Measurements from ENCODE around the gene OTULIN.

DNA sequence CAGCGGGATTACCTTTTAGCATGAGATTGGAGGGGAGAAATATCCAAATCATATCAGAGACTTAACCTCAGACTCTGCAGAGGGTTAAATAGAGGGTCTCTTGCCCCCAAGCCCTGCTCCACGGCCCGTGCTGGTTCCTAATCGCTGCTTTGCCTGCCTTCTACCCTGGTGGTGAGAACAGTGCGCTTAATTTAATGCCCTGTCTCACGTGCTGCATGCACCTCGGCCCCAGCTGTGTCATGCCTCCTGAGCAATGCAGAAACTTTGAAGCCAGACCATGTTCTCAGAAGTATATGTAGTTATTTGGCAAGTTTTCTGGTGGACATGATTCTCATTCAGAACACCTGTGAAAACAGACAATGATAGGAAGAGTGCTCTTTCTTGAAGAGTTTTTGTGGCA lies 1.4 kb downstream of the OTULIN start:
- TF ChIP-seq JUND (IDR thresholded peaks at IDR 0.05) (no peak), EGR1 (IDR thresholded peaks at IDR 0.05; ENCODE audit: low read depth in 2 of 2) (no peak), RXRA (IDR thresholded peaks at IDR 0.05) (peak in 1 of 2 donors; percentile 14), NR2F2 (IDR thresholded peaks at IDR 0.05) (no peak), YY1 (IDR thresholded peaks at IDR 0.05) (peak; percentile 6), RAD21 (IDR thresholded peaks at IDR 0.05) (no peak), TAF1 (conservative IDR thresholded peaks at IDR 0.05) (no peak), SP1 (IDR thresholded peaks at IDR 0.05) (no peak), FOXA1 (IDR thresholded peaks at IDR 0.05) (no peak), GABPA (IDR thresholded peaks at IDR 0.05 in 1 of 2, conservative IDR thresholded peaks at IDR 0.05 in 1 of 2) (no peak)
- TF ChIP-seq, protein P1, sequence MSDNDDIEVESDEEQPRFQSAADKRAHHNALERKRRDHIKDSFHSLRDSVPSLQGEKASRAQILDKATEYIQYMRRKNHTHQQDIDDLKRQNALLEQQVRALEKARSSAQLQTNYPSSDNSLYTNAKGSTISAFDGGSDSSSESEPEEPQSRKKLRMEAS (IDR thresholded peaks at IDR 0.05), result peak; percentile 89
- TF ChIP-seq, protein P2, sequence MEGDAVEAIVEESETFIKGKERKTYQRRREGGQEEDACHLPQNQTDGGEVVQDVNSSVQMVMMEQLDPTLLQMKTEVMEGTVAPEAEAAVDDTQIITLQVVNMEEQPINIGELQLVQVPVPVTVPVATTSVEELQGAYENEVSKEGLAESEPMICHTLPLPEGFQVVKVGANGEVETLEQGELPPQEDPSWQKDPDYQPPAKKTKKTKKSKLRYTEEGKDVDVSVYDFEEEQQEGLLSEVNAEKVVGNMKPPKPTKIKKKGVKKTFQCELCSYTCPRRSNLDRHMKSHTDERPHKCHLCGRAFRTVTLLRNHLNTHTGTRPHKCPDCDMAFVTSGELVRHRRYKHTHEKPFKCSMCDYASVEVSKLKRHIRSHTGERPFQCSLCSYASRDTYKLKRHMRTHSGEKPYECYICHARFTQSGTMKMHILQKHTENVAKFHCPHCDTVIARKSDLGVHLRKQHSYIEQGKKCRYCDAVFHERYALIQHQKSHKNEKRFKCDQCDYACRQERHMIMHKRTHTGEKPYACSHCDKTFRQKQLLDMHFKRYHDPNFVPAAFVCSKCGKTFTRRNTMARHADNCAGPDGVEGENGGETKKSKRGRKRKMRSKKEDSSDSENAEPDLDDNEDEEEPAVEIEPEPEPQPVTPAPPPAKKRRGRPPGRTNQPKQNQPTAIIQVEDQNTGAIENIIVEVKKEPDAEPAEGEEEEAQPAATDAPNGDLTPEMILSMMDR (IDR thresholded peaks at IDR 0.05; ENCODE audit: low read depth, low read length, missing input control), result peak; percentile 28
- TF ChIP-seq, protein P3, sequence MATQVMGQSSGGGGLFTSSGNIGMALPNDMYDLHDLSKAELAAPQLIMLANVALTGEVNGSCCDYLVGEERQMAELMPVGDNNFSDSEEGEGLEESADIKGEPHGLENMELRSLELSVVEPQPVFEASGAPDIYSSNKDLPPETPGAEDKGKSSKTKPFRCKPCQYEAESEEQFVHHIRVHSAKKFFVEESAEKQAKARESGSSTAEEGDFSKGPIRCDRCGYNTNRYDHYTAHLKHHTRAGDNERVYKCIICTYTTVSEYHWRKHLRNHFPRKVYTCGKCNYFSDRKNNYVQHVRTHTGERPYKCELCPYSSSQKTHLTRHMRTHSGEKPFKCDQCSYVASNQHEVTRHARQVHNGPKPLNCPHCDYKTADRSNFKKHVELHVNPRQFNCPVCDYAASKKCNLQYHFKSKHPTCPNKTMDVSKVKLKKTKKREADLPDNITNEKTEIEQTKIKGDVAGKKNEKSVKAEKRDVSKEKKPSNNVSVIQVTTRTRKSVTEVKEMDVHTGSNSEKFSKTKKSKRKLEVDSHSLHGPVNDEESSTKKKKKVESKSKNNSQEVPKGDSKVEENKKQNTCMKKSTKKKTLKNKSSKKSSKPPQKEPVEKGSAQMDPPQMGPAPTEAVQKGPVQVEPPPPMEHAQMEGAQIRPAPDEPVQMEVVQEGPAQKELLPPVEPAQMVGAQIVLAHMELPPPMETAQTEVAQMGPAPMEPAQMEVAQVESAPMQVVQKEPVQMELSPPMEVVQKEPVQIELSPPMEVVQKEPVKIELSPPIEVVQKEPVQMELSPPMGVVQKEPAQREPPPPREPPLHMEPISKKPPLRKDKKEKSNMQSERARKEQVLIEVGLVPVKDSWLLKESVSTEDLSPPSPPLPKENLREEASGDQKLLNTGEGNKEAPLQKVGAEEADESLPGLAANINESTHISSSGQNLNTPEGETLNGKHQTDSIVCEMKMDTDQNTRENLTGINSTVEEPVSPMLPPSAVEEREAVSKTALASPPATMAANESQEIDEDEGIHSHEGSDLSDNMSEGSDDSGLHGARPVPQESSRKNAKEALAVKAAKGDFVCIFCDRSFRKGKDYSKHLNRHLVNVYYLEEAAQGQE (IDR thresholded peaks at IDR 0.05), result no peak
- TF ChIP-seq, protein P4, sequence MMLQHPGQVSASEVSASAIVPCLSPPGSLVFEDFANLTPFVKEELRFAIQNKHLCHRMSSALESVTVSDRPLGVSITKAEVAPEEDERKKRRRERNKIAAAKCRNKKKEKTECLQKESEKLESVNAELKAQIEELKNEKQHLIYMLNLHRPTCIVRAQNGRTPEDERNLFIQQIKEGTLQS (IDR thresholded peaks at IDR 0.05), result no peak

Measured in liver (tissue), 3 donors.